Right lobe of liver (tissue), 6 donors: ENCODE data around the gene CELF2. TPM values are rescaled to one million over a fixed set of nuclear protein-coding genes. Genes with fewer than 3 reads are reported as not detected.

Experiments
- ATAC-seq, 4 donors: fragments of 200-7000 bp; cut with Tn5 transposase; one replicate each; pipeline ENCODE4 v1.9.1; 2020; ENCODE audit warnings: mild to moderate bottlenecking in 4 of 4, moderate library complexity in 4 of 4
- DNase-seq, 3 donors: peaks; one replicate each; pipeline ENCODE4 v3.0.0-alpha.2; 2020
- H3K27ac ChIP-seq, 3 donors: fragments of 200-600 bp; one replicate each; pipeline ENCODE4 v1.8.0; 2022
- H3K27me3 ChIP-seq, 2 donors: fragments of 200-600 bp; one replicate each; pipeline ENCODE4 v1.8.0; 2022
- H3K36me3 ChIP-seq, 4 donors: fragments of 200-600 bp; sonication (generic) in 1 of 4; one replicate each; pipeline versions ENCODE4 v1.5.1 to v1.8.0; 2017 to 2022; ENCODE audit warnings: control low read depth in 1 of 4
- H3K4me1 ChIP-seq, 4 donors: fragments of 200-600 bp; sonication (generic) in 1 of 4; one replicate each; pipeline versions ENCODE4 v1.5.1 to v1.8.0; 2017 to 2022; ENCODE audit warnings: control low read depth in 1 of 4
- H3K4me3 ChIP-seq, 3 donors: fragments of 200-600 bp; one replicate each; pipeline ENCODE4 v1.8.0; 2022
- H3K9me3 ChIP-seq, 4 donors: fragments of 200-600 bp; sonication (generic) in 1 of 4; one replicate each; pipeline versions ENCODE4 v1.5.1 to v1.8.0; 2017 to 2022; ENCODE audit warnings: control low read depth in 1 of 4
- POLR2A ChIP-seq: fragments of 450-650 bp; IDR thresholded peaks from one replicate; pipeline ENCODE4 v1.6.1; 2017; ENCODE audit warnings: antibody characterized with exemption, mild to moderate bottlenecking
- WGBS: methylation state at CpG from one replicate; pipeline ENCODE4 v1.1.6; 2018; ENCODE audit warnings: low coverage, low lambda C conversion rate; ENCODE audit not compliant: insufficient coverage; ENCODE audit errors: missing lambda C conversion rate; 5-methylcytosine and 5-hydroxymethylcytosine counted together
- intact Hi-C, 2 donors: fragments of 100-400 bp; cut with DNase I; formaldehyde crosslinking; loops; one replicate each; pipeline versions ENCODE4 v1.11.2 to v1.14.1; 2022
- total RNA-seq, 6 experiments: library from RNA; depleted of rRNA in 2 of 6; stranded (reverse); fragments of >200 nt in 2 of 6; fragmentation: NEBNext Ultra II Directional in 3 of 6; extraction: Animal tissue kit (Norgen Biotek cat#: 25700) in 3 of 6; gene quantifications; one replicate each; pipeline versions ENCODE4 v1.1.0 to v1.2.4, GENCODE V29; 2016 to 2023
- TF ChIP-seq, protein P1 (sequence below), 4 donors: fragments of 200-600 bp in 3 of 4; fragments of 450-650 bp in 1 of 4; IDR thresholded peaks; one replicate each; pipeline versions ENCODE4 v1.5.1 to v1.8.0; 2016 to 2022; ENCODE audit warnings: antibody characterized with exemption in 4 of 4, mild to moderate bottlenecking in 2 of 4
- donor health status: DM: no; HTN: yes; CAD: no.
- donor health status: DM: no; HTN: no; CAD: no.
- donor health status: DM: no; HTN: no; CAD: no.
- donor health status: DM: no; HTN: yes; CAD: no.
- donor health status: DM: no; HTN: yes; CAD: no.

CELF2 gene
- total RNA-seq, 6 experiments from 2014 or later: 2.4 to 6.2 (median 3.7) TPM

DNA sequence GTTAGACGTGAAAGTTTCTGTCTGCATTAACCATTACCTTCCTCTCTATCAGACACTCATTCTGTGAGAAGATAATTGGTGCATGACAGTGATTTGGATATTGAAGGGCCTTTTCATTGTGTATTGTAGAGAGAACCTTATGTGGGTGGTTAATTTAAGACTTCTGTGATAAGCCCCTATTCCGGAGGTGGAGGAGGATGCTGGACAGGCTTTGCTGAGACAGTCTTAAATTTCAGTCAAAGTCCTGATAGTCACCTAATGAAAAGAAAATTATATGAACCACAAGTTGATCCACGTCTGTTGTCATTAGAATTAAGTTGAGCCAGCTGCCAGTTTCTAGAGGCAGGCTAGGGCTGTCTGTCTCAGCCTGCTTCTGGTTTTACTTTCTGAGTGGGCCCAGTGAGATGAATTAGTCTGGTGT, 62.9 kb downstream of the CELF2 start:
- H3K4me1 ChIP-seq: no peaks in the 10 kb centered on the region
- 20% methylated on average over 3 of the region's 3 CpGs for WGBS
- intact Hi-C loops: no loop called here
- ATAC-seq (no peak), DNase-seq (no peak)
- no peaks in the 10 kb centered on the region for H3K27me3 ChIP-seq
- H3K36me3 ChIP-seq: no peaks in the 10 kb centered on the region
- TF ChIP-seq, protein P1, sequence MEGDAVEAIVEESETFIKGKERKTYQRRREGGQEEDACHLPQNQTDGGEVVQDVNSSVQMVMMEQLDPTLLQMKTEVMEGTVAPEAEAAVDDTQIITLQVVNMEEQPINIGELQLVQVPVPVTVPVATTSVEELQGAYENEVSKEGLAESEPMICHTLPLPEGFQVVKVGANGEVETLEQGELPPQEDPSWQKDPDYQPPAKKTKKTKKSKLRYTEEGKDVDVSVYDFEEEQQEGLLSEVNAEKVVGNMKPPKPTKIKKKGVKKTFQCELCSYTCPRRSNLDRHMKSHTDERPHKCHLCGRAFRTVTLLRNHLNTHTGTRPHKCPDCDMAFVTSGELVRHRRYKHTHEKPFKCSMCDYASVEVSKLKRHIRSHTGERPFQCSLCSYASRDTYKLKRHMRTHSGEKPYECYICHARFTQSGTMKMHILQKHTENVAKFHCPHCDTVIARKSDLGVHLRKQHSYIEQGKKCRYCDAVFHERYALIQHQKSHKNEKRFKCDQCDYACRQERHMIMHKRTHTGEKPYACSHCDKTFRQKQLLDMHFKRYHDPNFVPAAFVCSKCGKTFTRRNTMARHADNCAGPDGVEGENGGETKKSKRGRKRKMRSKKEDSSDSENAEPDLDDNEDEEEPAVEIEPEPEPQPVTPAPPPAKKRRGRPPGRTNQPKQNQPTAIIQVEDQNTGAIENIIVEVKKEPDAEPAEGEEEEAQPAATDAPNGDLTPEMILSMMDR (IDR thresholded peaks at IDR 0.05): no peak
- no peak for TF ChIP-seq POLR2A
- H3K27ac ChIP-seq: no peak overlapping the region
- H3K4me3 ChIP-seq: no peak overlapping the region
- no peaks in the 10 kb centered on the region for H3K9me3 ChIP-seq

DNA sequence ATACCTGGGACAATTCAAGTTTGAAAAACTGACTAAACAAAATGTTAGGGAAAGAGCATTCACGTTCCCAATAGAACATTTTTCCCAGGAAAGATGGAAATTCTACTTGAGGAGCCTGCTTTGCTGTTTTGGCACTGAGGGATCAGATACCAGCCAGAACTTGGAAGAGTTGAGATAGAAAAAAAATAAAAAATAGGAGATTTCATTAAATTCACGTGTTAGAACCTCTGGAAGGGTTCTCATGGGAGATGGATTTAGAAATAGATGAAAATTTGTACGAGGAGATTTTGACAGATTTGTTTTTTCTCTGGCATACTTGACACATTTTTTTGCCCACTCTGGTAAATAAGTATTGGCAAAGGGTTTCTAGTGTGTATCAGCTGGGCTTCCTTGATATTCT, 63.7 kb downstream of the CELF2 start:
- Histone ChIP-seq H3K4me3 (no peak overlapping the region), H3K9me3 (no peaks in the 10 kb centered on the region), H3K27ac (no peak overlapping the region), H3K27me3 (no peaks in the 10 kb centered on the region), H3K36me3 (no peaks in the 10 kb centered on the region), H3K4me1 (no peaks in the 10 kb centered on the region)
- DNase-seq (no peak), ATAC-seq (no peak)
- 21% methylated on average over 3 of the region's 3 CpGs for WGBS
- TF ChIP-seq, protein P1 (IDR thresholded peaks at IDR 0.05): no peak
- no peak for TF ChIP-seq POLR2A
- intact Hi-C loops: no loop called here

DNA sequence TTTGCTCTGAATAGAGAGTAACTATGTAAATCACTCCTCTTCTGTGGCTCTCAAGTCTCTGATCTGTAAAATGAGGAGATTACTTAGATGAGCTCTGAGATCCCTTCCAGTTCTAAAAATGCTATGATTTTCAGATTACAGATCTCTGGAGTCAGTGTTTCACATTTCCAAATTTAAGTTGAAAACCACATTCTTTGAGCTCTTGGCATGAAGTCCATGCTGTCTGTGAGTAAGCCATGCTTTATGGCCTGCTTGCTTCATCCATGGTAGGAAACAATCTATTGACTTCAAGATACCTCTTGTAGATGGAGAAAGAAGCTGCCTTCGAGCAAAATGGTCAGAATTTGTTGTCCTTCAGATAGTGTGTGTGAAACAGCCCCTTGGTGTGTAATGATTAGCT, 64.9 kb downstream of the CELF2 start:
- DNase-seq: no peak
- no peaks in the 10 kb centered on the region for H3K9me3 ChIP-seq
- no peak overlapping the region for H3K27ac ChIP-seq
- no peaks in the 10 kb centered on the region for H3K27me3 ChIP-seq
- H3K4me1 ChIP-seq: no peaks in the 10 kb centered on the region
- no peak for ATAC-seq
- H3K4me3 ChIP-seq: no peak overlapping the region
- no peak for TF ChIP-seq POLR2A
- TF ChIP-seq, protein P1 (IDR thresholded peaks at IDR 0.05): no peak
- intact Hi-C loops: no loop called here
- H3K36me3 ChIP-seq: no peaks in the 10 kb centered on the region
- 0% methylated on average over 1 of the region's 1 CpG for WGBS

DNA sequence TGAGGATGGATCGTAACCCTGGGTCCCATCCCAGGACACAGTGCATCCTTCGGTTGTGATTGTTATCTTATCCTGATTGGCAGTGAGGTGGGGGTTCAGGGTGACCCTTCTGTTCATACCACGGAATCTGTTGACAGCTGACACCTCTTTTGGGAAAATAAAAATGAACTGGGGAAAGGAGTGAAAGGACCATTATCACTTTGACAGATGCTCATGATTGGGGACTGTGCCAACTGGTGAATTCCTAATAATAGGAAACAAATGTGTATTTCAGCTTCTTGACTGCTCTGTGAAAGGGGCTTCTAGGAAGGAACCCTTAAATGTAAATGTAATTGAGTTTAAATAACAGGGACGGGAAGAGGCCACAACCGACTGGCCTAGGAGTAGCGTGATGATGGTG, 65.4 kb downstream of the CELF2 start:
- DNase-seq: no peak
- Histone ChIP-seq H3K4me1 (no peaks in the 10 kb centered on the region), H3K36me3 (no peaks in the 10 kb centered on the region), H3K27ac (no peak overlapping the region), H3K9me3 (no peaks in the 10 kb centered on the region), H3K4me3 (no peak overlapping the region), H3K27me3 (no peaks in the 10 kb centered on the region)
- no peak for ATAC-seq
- intact Hi-C loops: no loop called here
- TF ChIP-seq, protein P1 (IDR thresholded peaks at IDR 0.05): no peak
- TF ChIP-seq POLR2A: no peak
- WGBS: 56% methylated on average over 4 of the region's 6 CpGs

DNA sequence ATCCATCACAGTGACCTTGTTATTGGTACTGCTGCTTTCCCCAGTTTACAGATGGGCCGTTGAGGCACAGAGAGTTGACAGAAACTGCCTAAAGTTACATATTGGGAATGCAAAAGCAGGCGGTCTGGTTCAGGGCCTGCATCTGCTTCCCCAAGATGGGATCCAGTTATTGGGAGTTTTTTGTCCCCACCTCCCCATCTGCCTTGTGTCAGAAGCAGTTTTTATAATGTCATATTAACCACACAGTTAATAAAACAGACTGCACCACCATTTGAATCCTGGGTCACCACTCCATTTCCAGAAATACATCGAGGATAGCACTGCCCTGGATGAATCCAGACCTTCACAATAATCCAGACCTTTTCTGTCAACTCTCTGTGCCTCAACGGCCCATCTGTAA, 67.9 kb downstream of the CELF2 start:
- ATAC-seq (no peak), DNase-seq (no peak)
- Histone ChIP-seq H3K27me3 (no peaks in the 10 kb centered on the region), H3K36me3 (no peaks in the 10 kb centered on the region), H3K4me1 (no peaks in the 10 kb centered on the region), H3K27ac (no peak overlapping the region), H3K9me3 (no peaks in the 10 kb centered on the region), H3K4me3 (no peak overlapping the region)
- no peak for TF ChIP-seq POLR2A
- TF ChIP-seq, protein P1 (IDR thresholded peaks at IDR 0.05): no peak
- intact Hi-C loops: no loop called here
- WGBS: 62% methylated on average over 4 of the region's 4 CpGs
